Measurements from ENCODE around the gene CCDC85C.

Gene CCDC85C

GRCh38 chr14:99471731-99472130, 132.3 kb downstream of the CCDC85C start:
- no peaks in the 10 kb centered on the region for H3K4me1 ChIP-seq (ENCODE audit: low read depth, poor library complexity, severe bottlenecking)
- no peaks in the 10 kb centered on the region for H3K36me3 ChIP-seq (ENCODE audit: insufficient read depth)
- no peaks in the 10 kb centered on the region for H3K27me3 ChIP-seq (ENCODE audit: insufficient read depth, low read depth)
- H3K4me3 ChIP-seq (IDR thresholded peaks at IDR 0.05; ENCODE audit: insufficient read depth, low read depth, low read length): no peak overlapping the region
- no peak for TF ChIP-seq CTCF (conservative IDR thresholded peaks at IDR 0.05; ENCODE audit: low read depth, low read length)
- H3K4me2 ChIP-seq: no peak overlapping the region
- no peak overlapping the region for H2AFZ ChIP-seq (ENCODE audit: low read depth)
- no peak overlapping the region for H3K27ac ChIP-seq
- H3K79me2 ChIP-seq (ENCODE audit: insufficient read depth, low read depth): peaks cover 55% of the 10 kb centered on the region
- H4K20me1 ChIP-seq (ENCODE audit: insufficient read depth): no peaks in the 10 kb centered on the region
- H3K9ac ChIP-seq: no peak overlapping the region

- Histone ChIP-seq H3K4me1 (ENCODE audit: low read depth, poor library complexity, severe bottlenecking) (no peaks in the 10 kb centered on the region), H2AFZ (ENCODE audit: low read depth) (no peak overlapping the region), H4K20me1 (ENCODE audit: insufficient read depth) (no peaks in the 10 kb centered on the region), H3K27me3 (ENCODE audit: insufficient read depth, low read depth) (no peaks in the 10 kb centered on the region), H3K9ac (no peak overlapping the region), H3K36me3 (ENCODE audit: insufficient read depth) (no peaks in the 10 kb centered on the region), H3K4me3 (IDR thresholded peaks at IDR 0.05; ENCODE audit: insufficient read depth, low read depth, low read length) (no peak overlapping the region), H3K4me2 (no peak overlapping the region), H3K27ac (no peak overlapping the region), H3K79me2 (ENCODE audit: insufficient read depth, low read depth) (peaks cover 35% of the 10 kb centered on the region)
- no peak for TF ChIP-seq CTCF (conservative IDR thresholded peaks at IDR 0.05; ENCODE audit: low read depth, low read length)
Observed at GRCh38 chr14:99468836-99469592, 135.0 kb downstream of the CCDC85C start.

- Histone ChIP-seq H3K79me2 (ENCODE audit: insufficient read depth, low read depth) (peaks cover 32% of the 10 kb centered on the region), H2AFZ (ENCODE audit: low read depth) (no peak overlapping the region), H3K27ac (no peak overlapping the region), H3K4me2 (no peak overlapping the region), H3K4me1 (ENCODE audit: low read depth, poor library complexity, severe bottlenecking) (no peaks in the 10 kb centered on the region), H3K27me3 (ENCODE audit: insufficient read depth, low read depth) (no peaks in the 10 kb centered on the region), H4K20me1 (ENCODE audit: insufficient read depth) (no peaks in the 10 kb centered on the region), H3K36me3 (ENCODE audit: insufficient read depth) (no peaks in the 10 kb centered on the region), H3K9ac (no peak overlapping the region), H3K4me3 (IDR thresholded peaks at IDR 0.05; ENCODE audit: insufficient read depth, low read depth, low read length) (no peak overlapping the region)
- TF ChIP-seq CTCF (conservative IDR thresholded peaks at IDR 0.05; ENCODE audit: low read depth, low read length): no peak
Observed at GRCh38 chr14:99468081-99468480, 135.9 kb downstream of the CCDC85C start.

GRCh38 chr14:99467336-99468078, 136.5 kb downstream of the CCDC85C start:
- Histone ChIP-seq H3K36me3 (ENCODE audit: insufficient read depth) (no peaks in the 10 kb centered on the region), H3K4me1 (ENCODE audit: low read depth, poor library complexity, severe bottlenecking) (no peaks in the 10 kb centered on the region), H3K27me3 (ENCODE audit: insufficient read depth, low read depth) (no peaks in the 10 kb centered on the region), H3K79me2 (ENCODE audit: insufficient read depth, low read depth) (peaks cover 32% of the 10 kb centered on the region), H2AFZ (ENCODE audit: low read depth) (no peak overlapping the region), H3K4me2 (no peak overlapping the region), H3K9ac (no peak overlapping the region), H4K20me1 (ENCODE audit: insufficient read depth) (no peaks in the 10 kb centered on the region), H3K4me3 (IDR thresholded peaks at IDR 0.05; ENCODE audit: insufficient read depth, low read depth, low read length) (no peak overlapping the region), H3K27ac (no peak overlapping the region)
- TF ChIP-seq CTCF (conservative IDR thresholded peaks at IDR 0.05; ENCODE audit: low read depth, low read length): no peak

Data from KMS-11 (cell line).